Upper lobe of right lung (tissue), 1 donor: ENCODE data around the gene FUCA1. TPM values are rescaled to one million over a fixed set of nuclear protein-coding genes. Genes with fewer than 3 reads are reported as not detected.

Source experiments
- ATAC-seq: fragments of 200-7000 bp; cut with Tn5 transposase; one replicate; pipeline ENCODE4 v1.9.1; 2020; ENCODE audit warnings: mild to moderate bottlenecking, moderate library complexity
- DNase-seq: peaks from one replicate; pipeline ENCODE4 v3.0.0-alpha.2; 2020
- H3K27ac ChIP-seq: fragments of 200-600 bp; one replicate; pipeline ENCODE4 v1.8.0; 2022
- H3K27me3 ChIP-seq: fragments of 200-600 bp; one replicate; pipeline ENCODE4 v1.8.0; 2022; ENCODE audit warnings: mild to moderate bottlenecking
- H3K36me3 ChIP-seq: fragments of 200-600 bp; one replicate; pipeline ENCODE4 v1.8.0; 2022
- H3K4me1 ChIP-seq: fragments of 200-600 bp; one replicate; pipeline ENCODE4 v1.8.0; 2022
- H3K4me3 ChIP-seq: fragments of 200-600 bp; one replicate; pipeline ENCODE4 v1.8.0; 2022; ENCODE audit warnings: mild to moderate bottlenecking
- H3K9me3 ChIP-seq: fragments of 200-600 bp; one replicate; pipeline ENCODE4 v1.8.0; 2022
- CTCF ChIP-seq: fragments of 200-600 bp; IDR thresholded peaks from one replicate; pipeline ENCODE4 v1.8.0; 2022; ENCODE audit warnings: antibody characterized with exemption
- intact Hi-C: fragments of 100-400 bp; cut with DNase I; formaldehyde crosslinking; loops from one replicate; pipeline ENCODE4 v1.11.0; 2022
- total RNA-seq: library from RNA; stranded (reverse); fragmentation: NEBNext Ultra II Directional; extraction: Animal tissue kit (Norgen Biotek cat#: 25700); gene quantifications from one replicate; pipeline ENCODE4 v1.2.1, GENCODE V29; 2021
- donor health status: DM: no; HTN: yes; CAD: no; lungs with severe emphysema.

The FUCA1 gene
- total RNA-seq, 1 donor from 2014 or later, result 44.4 TPM

GRCh38 chr1:23899070-23899469, 31.0 kb upstream of the FUCA1 start:
- H3K4me3 ChIP-seq, result no peak overlapping the region
- H3K27ac ChIP-seq, result no peak overlapping the region
- H3K9me3 ChIP-seq, result no peaks in the 10 kb centered on the region
- peaks cover 16% of the 10 kb centered on the region for H3K4me1 ChIP-seq
- ATAC-seq (no peak), DNase-seq (no peak)
- peaks cover 5% of the 10 kb centered on the region for H3K27me3 ChIP-seq
- intact Hi-C loops, result no loop called here
- H3K36me3 ChIP-seq, result no peaks in the 10 kb centered on the region
- no peak for TF ChIP-seq CTCF

GRCh38 chr1:23897083-23897482, 29.0 kb upstream of the FUCA1 start:
- no peaks in the 10 kb centered on the region for H3K27me3 ChIP-seq

GRCh38 chr1:23896491-23896890, 28.4 kb upstream of the FUCA1 start:
- H3K27ac ChIP-seq, result no peak overlapping the region

More at GRCh38 chr1:23897083-23897482, 29.0 kb upstream of the FUCA1 start:
- Histone ChIP-seq H3K4me1 (peaks cover 16% of the 10 kb centered on the region), H3K27ac (peak overlapping the region; percentile 71), H3K9me3 (no peaks in the 10 kb centered on the region), H3K36me3 (no peaks in the 10 kb centered on the region), H3K4me3 (no peak overlapping the region)
- DNase-seq (no peak), ATAC-seq (peak; percentile 77)
- intact Hi-C loops, result no loop called here
- no peak for TF ChIP-seq CTCF

GRCh38 chr1:23895993-23896392, 27.9 kb upstream of the FUCA1 start:
- Histone ChIP-seq H3K27me3 (no peaks in the 10 kb centered on the region), H3K4me1 (peaks cover 16% of the 10 kb centered on the region), H3K9me3 (no peaks in the 10 kb centered on the region), H3K36me3 (no peaks in the 10 kb centered on the region), H3K4me3 (no peak overlapping the region), H3K27ac (no peak overlapping the region)
- intact Hi-C loops, result no loop called here
- ATAC-seq, result no peak
- TF ChIP-seq CTCF, result no peak
- DNase-seq, result no peak

More at GRCh38 chr1:23896491-23896890, 28.4 kb upstream of the FUCA1 start:
- Histone ChIP-seq H3K4me1 (peaks cover 16% of the 10 kb centered on the region), H3K4me3 (no peak overlapping the region), H3K9me3 (no peaks in the 10 kb centered on the region), H3K27me3 (no peaks in the 10 kb centered on the region), H3K36me3 (no peaks in the 10 kb centered on the region)
- no peak for TF ChIP-seq CTCF
- no peak for DNase-seq
- no peak for ATAC-seq
- intact Hi-C loops, result no loop called here

- Histone ChIP-seq H3K36me3 (no peaks in the 10 kb centered on the region), H3K4me1 (peaks cover 16% of the 10 kb centered on the region), H3K27ac (no peak overlapping the region), H3K9me3 (no peaks in the 10 kb centered on the region), H3K27me3 (no peaks in the 10 kb centered on the region), H3K4me3 (no peak overlapping the region)
- intact Hi-C loops, result no loop called here
- DNase-seq (no peak), ATAC-seq (peak; percentile 50)
- TF ChIP-seq CTCF, result no peak
Measured at GRCh38 chr1:23895082-23895481, 27.0 kb upstream of the FUCA1 start.

- H3K9me3 ChIP-seq, result no peaks in the 10 kb centered on the region
- no peak overlapping the region for H3K27ac ChIP-seq
- no peak for TF ChIP-seq CTCF
- H3K27me3 ChIP-seq, result no peaks in the 10 kb centered on the region
- ATAC-seq, result no peak
- no peak for DNase-seq
- H3K4me1 ChIP-seq, result no peaks in the 10 kb centered on the region
- intact Hi-C loops, result no loop called here
- no peaks in the 10 kb centered on the region for H3K36me3 ChIP-seq
- no peak overlapping the region for H3K4me3 ChIP-seq
Measured at GRCh38 chr1:23889074-23889473, 21.0 kb upstream of the FUCA1 start.
